CD4-positive, CD25-positive, alpha-beta regulatory T cell (primary cell): ENCODE measurements around the gene LAD1. TPM values are rescaled to one million over a fixed set of nuclear protein-coding genes. Genes with fewer than 3 reads are reported as not detected.

Experiments
- polyA plus RNA-seq, 4 donors: library from polyadenylated mRNA; unstranded; fragments of 300-500 nt; fragmentation: Illumina TruSeq; gene quantifications; one replicate each; pipeline ENCODE4 v1.2.3, GENCODE V29; 2021
- total RNA-seq: library from RNA; stranded (reverse); gene quantifications from one replicate; pipeline ENCODE4 v1.2.3, GENCODE V29; 2022

LAD1 gene
- total and polyA plus RNA-seq, 5 donors from 2014 or later: not detected

Other genes with a start within 250 kb of the LAD1 start
- gene TMEM9, start 244.8 kb downstream of the LAD1 start, total RNA-seq: 12.1 TPM
- 10 to 100 TPM; 30.3 to 40.6 (median 36.3) TPM for gene TMEM9, start 244.8 kb downstream of the LAD1 start, polyA plus RNA-seq
- not detected for gene IGFN1, start 208.5 kb downstream of the LAD1 start, total RNA-seq
- not detected for gene IGFN1, start 208.5 kb downstream of the LAD1 start, polyA plus RNA-seq
- not detected for gene PKP1, start 115.8 kb downstream of the LAD1 start, total RNA-seq
- not detected for gene PKP1, start 115.8 kb downstream of the LAD1 start, polyA plus RNA-seq
- gene TNNT2, start 21.6 kb downstream of the LAD1 start, total RNA-seq: not detected
- not detected for gene TNNT2, start 21.6 kb downstream of the LAD1 start, polyA plus RNA-seq
- not detected for gene TNNI1, start 22.4 kb upstream of the LAD1 start, total RNA-seq
- gene TNNI1, start 22.4 kb upstream of the LAD1 start, polyA plus RNA-seq: not detected
- 2.1 TPM for gene PHLDA3, start 69.9 kb upstream of the LAD1 start, total RNA-seq
- gene PHLDA3, start 69.9 kb upstream of the LAD1 start, polyA plus RNA-seq: 1 to 10 TPM in 2 of 4 donors, under 1 TPM in 2; 0.62 to 2.1 (median 1.1) TPM
- 63.8 TPM for gene CSRP1, start 107.8 kb upstream of the LAD1 start, total RNA-seq
- 100 to 1,000 TPM in 1 of 4 donors, 10 to 100 TPM in 3; 70.7 to 115 (median 84.7) TPM for gene CSRP1, start 107.8 kb upstream of the LAD1 start, polyA plus RNA-seq
- 4.9 TPM for gene NAV1, start 139.8 kb upstream of the LAD1 start, total RNA-seq
- 1 to 10 TPM in 2 of 4 donors, under 1 TPM in 2; 0.39 to 1.7 (median 1.3) TPM for gene NAV1, start 139.8 kb upstream of the LAD1 start, polyA plus RNA-seq